Breast epithelium (tissue), 3 donors: ENCODE results near the gene FRS3.

Experiments used
- CTCF ChIP-seq, 3 donors: fragments of 450-650 bp; IDR thresholded peaks; one replicate each; pipeline ENCODE4 v1.5.1; 2016 to 2017; ENCODE audit warnings: antibody characterized with exemption in 3 of 3, mild to moderate bottlenecking in 3 of 3, moderate library complexity in 3 of 3
- POLR2A ChIP-seq: fragments of 450-650 bp; IDR thresholded peaks from one replicate; pipeline ENCODE4 v1.6.1; 2016; ENCODE audit warnings: antibody characterized with exemption, mild to moderate bottlenecking, moderate library complexity

- TF ChIP-seq POLR2A = no peak
- TF ChIP-seq CTCF (IDR thresholded peaks at IDR 0.05) = no peak
Measured at GRCh38 chr6:41811095-41811494, 31.4 kb upstream of the FRS3 start.
